GM19468 (cell line): ENCODE results near the gene PHOSPHO2.

Experiments used
- ATAC-seq: cut with Tn5 transposase; IDR thresholded peaks from one replicate; pipeline ENCODE4 v1.9.1; 2021; ENCODE audit warnings: mild to moderate bottlenecking, moderate library complexity, moderate number of reproducible peaks; ENCODE audit not compliant: unreplicated experiment; ENCODE audit errors: extremely low read depth

PHOSPHO2 gene

DNA sequence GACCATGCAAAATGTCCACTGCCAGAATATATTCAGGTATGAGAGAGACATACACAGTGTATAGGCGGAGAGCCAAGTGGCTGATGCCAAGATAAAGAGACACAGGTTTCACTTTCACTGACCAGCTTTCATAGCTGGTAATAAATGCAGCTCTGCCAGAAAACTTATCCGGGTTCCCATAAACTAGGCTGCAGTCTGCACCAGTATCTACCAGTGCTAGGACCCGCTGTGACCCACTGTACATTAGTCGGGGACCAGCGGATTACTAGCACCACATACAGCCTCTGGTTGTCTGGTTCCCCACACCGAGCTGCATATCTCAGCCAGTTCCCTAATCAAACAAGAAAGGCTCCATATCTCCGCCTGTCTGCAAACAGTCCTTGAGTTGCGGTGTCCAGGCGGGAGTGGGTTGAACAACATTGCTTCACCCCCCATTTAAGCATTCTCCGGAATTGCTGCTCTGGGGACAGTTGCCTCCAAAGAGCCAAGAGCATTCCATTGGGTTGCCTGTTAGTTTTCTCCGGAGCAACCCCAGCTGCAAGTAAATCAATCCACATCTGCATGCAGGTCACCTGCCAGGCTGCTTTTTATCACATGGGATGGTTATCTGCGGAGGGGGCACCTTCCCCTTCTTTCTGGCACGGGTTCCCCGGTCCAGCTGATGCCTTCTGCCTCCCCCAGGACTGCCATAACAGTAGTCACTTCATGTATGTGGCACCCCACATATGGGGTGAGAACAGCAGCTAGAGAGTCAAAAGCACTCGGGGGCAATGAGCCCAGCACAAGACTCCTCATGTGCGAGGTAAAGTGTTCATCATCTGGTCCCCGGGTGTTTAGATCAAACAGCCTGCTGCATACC lies 21.3 kb downstream of the PHOSPHO2 start:
- no peak for ATAC-seq

- no peak for ATAC-seq
Observed at GRCh38 chr2:169716238-169716886, 22.1 kb downstream of the PHOSPHO2 start.

GRCh38 chr2:169716938-169717690 lies 22.8 kb downstream of the PHOSPHO2 start:
- ATAC-seq = no peak

DNA sequence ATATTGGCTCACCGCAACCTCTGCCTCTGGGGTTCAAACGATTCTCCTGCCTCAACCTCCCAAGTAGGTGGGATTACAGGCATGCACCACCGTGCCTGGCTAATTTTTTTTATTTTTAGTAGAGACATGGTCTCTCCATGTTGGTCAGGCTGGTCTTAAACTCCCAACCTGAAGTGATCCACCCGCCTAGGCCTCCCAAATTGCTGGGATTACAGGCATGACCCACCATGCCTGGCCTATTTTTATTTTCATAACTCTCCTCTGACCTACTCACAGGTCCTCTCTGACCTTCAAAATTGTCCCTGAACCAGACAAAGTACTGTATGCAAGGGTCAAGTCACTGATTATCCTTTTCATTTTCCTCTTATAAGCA lies 23.4 kb downstream of the PHOSPHO2 start:
- no peak for ATAC-seq

DNA sequence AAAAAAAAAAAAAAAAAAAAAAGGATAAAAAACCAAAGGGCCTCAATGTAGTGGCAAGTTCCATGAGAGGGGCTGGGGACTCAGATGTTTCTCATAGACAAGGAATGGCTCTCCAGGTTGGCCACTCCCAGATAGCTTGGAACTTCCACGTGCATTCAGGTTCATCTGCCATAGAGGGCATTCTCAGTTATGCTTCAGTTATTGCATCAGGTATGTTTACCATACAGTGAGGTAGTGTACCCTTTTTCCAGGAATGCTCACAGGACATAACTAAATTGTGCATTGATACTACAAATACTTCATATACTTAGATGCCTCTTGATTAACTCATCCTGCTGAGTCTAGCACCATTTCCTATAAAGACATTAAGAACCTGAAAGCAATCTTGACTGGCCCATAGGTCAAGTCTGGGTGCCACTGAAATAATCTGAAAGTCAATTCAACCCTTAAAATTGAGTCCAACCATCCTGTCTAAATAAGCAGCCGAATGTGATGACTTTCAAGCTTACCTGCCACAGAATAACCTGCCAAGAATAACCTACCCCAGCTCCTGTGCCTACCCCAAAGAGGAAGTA lies 24.7 kb downstream of the PHOSPHO2 start:
- no peak for ATAC-seq

DNA sequence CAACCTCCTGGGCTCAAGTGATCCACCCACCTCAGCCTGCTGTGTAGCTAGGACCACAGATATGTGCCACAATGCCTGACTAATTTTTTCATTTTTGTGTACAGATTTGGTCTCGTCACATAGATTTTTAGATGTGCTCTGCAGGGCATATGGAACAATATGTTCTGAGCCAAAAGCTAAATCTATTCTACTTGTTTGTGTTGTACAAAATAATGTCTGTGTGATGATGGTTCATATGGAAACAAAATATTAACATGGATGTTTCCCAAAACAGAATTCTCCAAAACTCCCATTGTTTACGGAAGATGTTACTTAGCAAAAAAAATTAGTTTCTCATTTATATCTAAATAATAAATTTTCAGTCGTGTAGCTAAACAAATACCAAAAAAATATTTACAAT lies 26.7 kb downstream of the PHOSPHO2 start:
- no peak for ATAC-seq

GRCh38 chr2:169727065-169727464 lies 32.8 kb downstream of the PHOSPHO2 start:
- no peak for ATAC-seq

DNA sequence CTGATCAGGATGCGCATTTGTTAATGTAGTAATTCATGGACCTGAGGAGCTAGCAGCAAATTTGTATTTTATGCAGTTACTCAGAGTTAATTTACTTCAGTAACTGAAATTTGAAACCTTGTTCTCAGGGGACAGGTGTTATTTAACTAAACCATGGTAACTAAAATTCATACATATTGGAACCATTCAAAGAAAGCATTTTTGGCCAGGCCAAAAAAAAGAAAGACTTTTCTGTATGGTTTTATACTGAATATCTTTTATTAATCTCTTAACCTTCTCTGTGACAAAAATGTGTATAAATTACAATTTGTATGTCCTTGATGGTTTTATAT lies 35.0 kb downstream of the PHOSPHO2 start:
- ATAC-seq = no peak

GRCh38 chr2:169732075-169732474 lies 37.8 kb downstream of the PHOSPHO2 start:
- ATAC-seq = no peak

DNA sequence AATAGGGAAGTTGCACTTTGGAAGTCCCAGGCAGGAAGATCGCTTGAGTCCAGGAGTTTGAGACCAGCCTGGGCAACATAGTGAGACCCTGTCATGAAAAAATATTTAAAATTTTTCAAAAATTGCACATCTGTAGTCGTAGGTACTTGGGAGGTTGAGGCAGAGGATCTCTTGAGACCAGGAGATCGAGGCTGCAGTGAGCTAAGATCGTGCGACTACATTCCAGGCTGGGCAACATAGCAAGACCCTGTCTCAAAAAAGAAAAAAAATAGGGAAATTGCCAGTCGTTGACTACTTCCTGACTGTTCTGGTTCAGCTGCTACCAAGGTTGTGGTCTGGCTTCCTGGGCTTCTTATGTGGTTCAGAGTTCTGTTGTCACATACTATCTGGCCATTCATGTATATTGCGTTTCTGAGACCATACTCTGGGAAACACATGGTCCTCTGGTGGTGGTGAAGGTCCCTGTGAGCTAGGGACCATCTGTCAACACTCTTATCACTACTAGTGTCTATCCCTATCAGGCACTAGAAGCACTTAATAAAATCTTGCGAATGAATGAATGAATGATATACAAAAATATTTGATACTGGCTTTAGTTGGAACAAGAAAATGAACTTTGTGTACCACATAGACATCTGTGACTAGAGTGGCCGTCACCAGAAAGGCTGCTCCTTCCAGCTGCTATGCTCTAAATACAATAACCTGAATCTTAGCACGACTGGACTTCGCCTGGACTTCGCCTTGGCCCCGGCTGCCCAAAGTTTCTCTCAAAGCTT lies 38.5 kb downstream of the PHOSPHO2 start:
- no peak for ATAC-seq

DNA sequence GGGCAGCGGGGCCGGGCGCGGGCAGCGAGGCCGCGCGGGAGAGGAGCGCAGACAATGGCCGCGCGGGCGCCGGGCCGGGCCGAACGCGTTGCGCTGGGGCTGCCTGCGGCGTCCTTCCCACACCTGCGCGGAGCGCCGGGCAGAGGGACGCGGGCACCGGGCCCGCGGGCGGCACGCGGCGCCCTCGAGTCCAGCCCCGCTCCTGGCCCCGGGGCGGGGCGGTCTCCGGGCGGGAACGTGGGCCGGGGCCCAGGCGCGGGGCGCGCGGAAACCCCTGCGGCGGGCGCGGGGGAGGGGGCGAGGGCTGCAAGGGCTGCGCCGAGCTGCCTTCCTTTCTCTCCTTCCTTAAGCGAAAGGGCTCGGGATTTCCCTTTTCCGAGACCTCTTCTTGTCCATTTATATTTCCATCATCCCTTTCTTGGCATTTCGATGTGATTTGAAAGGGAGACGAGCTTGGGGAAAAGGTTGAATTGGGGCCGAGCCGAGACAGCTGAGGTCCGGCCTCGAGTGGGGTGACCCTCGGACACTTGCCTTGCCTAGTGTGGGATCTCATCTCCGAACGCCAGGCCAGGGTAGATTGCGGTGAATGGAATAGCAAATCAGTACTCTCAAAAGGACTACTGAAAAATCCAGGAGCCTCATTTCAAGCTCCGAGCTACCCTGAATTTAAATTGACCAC lies 40.0 kb downstream of the PHOSPHO2 start:
- no peak for ATAC-seq

GRCh38 chr2:169735623-169736022 lies 41.4 kb downstream of the PHOSPHO2 start:
- no peak for ATAC-seq

GRCh38 chr2:169736902-169737301 lies 42.6 kb downstream of the PHOSPHO2 start:
- no peak for ATAC-seq

DNA sequence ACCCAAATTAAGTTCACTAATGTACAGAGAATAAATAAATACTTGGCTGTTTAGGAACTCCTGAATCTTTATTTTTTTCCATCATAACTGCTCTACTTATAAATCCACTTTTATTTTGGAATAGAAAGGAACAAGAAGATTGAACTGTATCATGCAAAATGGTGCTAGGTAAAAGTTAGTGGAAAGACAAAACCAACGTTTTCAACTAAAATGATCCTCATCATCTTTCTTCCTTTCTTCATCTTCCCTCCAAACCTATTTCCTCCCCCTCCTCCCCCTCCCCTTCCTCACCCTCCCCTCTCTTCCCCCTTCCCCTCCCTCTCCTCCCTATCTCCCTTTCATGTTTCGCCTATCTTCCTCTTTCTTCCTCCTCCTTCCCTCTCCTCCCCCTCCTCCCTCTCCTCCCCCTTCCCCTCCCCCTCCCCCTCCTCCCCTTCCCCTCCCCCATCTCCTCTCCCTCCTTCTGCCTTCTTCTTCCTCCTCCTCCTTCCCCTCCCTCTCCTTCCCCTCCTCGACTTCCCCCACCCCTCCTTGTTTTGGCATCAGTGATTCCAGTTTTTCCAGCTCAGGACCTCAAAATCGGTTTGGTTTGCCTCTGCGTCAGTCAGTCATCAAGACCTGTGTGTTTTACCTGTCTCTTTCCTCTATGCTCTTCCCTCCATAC lies 44.4 kb downstream of the PHOSPHO2 start:
- ATAC-seq = no peak

GRCh38 chr2:169739351-169739750 lies 45.1 kb downstream of the PHOSPHO2 start:
- ATAC-seq = no peak

DNA sequence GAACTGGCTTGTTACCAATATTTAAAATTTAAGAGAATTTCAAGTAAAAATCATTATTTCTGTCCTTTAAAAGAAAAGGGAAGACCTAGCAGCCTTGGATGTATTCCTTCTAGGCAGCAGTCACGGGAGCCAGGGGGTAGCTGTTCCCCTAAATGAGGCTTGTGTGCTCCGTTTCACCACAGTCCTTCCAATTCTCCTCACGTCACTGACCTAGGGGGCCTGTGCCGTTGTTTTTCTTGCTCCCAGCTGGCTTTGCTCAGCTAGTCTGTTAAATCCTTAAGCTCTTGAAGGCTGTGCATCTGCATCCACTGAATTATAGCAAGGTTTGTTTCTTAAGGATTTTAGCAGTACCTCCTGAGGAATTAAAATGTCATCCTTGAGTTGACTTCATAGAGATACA lies 49.3 kb downstream of the PHOSPHO2 start:
- ATAC-seq = no peak

DNA sequence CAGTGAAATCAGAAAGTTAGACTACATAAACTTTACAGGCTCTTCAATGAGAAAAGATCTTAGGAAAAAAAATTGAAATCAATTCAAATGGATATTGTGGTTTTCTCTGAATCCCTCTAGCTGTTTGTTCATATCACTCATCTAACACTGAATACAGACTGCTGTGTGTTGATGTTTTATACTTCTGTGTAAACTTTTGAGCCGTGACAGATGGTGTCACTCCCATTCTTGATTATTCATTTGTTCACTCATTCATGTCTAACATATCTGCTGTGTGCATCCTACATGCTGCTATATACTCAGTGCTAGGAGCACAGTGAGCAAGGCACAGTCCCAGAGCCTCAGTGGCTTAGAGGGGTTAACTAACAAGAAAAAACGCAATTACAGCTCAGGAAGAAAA lies 52.0 kb downstream of the PHOSPHO2 start:
- no peak for ATAC-seq

DNA sequence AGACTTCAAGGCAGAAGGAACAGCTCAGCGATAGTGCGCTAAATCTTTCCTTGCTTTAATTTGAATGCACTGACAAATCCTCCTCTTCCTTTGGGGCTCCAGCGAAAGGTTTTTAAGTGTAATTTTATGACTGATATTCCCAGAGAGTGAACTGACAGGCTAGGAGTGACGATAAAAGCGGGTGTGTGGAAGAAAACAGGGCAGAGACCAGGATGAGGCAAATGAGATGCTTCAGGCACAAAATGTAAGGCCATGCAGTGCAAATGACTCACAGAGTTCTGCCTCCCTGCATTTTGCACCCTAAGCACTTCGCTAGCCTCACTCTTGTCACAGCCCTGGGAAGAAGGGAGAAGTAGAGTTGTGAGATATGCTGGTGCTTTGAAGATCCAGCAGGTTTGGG lies 54.0 kb downstream of the PHOSPHO2 start:
- no peak for ATAC-seq
